ENCODE results near the gene CFTR.
"Not testable (repeated sequence)": the region's sequence is repeated elsewhere in the genome, so short reads cannot be mapped to it uniquely, and the experiment has no call there.

CFTR gene

GRCh38 chr7:117706210-117706609 is 226.4 kb downstream of the CFTR start:
- FAIRE-seq (no peak), DNase-seq (ENCODE audit: insufficient read length) (no peak)
- TF ChIP-seq TAF1 (IDR thresholded peaks at IDR 0.05; ENCODE audit: borderline replicate concordance, low read depth, low read length) = no peak

- no peak for DNase-seq (ENCODE audit: insufficient read length)
- FAIRE-seq = no peak
These were observed 227.3 kb downstream of the CFTR start for GRCh38 chr7:117707080-117707479.

GRCh38 chr7:117708173-117708572 is 228.3 kb downstream of the CFTR start:
- not testable (repeated sequence) for FAIRE-seq; DNase-seq (ENCODE audit: insufficient read length)

More at GRCh38 chr7:117707080-117707479, 227.3 kb downstream of the CFTR start:
- TF ChIP-seq POLR2AphosphoS5 (IDR thresholded peaks at IDR 0.05; ENCODE audit: low read depth, low read length) (no peak), POLR2A (IDR thresholded peaks at IDR 0.05; ENCODE audit: low read depth, low read length) (no peak), TAF1 (IDR thresholded peaks at IDR 0.05; ENCODE audit: borderline replicate concordance, low read depth, low read length) (no peak)

GRCh38 chr7:117711556-117711955 is 231.7 kb downstream of the CFTR start:
- no peak for FAIRE-seq
- TF ChIP-seq TAF1 (IDR thresholded peaks at IDR 0.05; ENCODE audit: borderline replicate concordance, low read depth, low read length) = no peak
- no peak for TF ChIP-seq POLR2AphosphoS5 (IDR thresholded peaks at IDR 0.05; ENCODE audit: low read depth, low read length)
- no peak for TF ChIP-seq POLR2A (IDR thresholded peaks at IDR 0.05; ENCODE audit: low read depth, low read length)
- DNase-seq (ENCODE audit: insufficient read length) = no peak

GRCh38 chr7:117715784-117716445 is 236.1 kb downstream of the CFTR start:
- TF ChIP-seq POLR2AphosphoS5 (IDR thresholded peaks at IDR 0.05; ENCODE audit: low read depth, low read length) (no peak), TAF1 (IDR thresholded peaks at IDR 0.05; ENCODE audit: borderline replicate concordance, low read depth, low read length) (no peak), POLR2A (IDR thresholded peaks at IDR 0.05; ENCODE audit: low read depth, low read length) (no peak)
- peak; percentile 16 for DNase-seq (ENCODE audit: insufficient read length)
- peak; percentile 81 for FAIRE-seq

GRCh38 chr7:117716707-117717299 is 237.0 kb downstream of the CFTR start:
- FAIRE-seq (no peak), DNase-seq (ENCODE audit: insufficient read length) (no peak)
- TF ChIP-seq POLR2AphosphoS5 (IDR thresholded peaks at IDR 0.05; ENCODE audit: low read depth, low read length) = no peak
- TF ChIP-seq POLR2A (IDR thresholded peaks at IDR 0.05; ENCODE audit: low read depth, low read length) = no peak
- no peak for TF ChIP-seq TAF1 (IDR thresholded peaks at IDR 0.05; ENCODE audit: borderline replicate concordance, low read depth, low read length)

GRCh38 chr7:117717357-117717756 is 237.5 kb downstream of the CFTR start:
- no peak for FAIRE-seq
- TF ChIP-seq POLR2A (IDR thresholded peaks at IDR 0.05; ENCODE audit: low read depth, low read length) = no peak
- TF ChIP-seq TAF1 (IDR thresholded peaks at IDR 0.05; ENCODE audit: borderline replicate concordance, low read depth, low read length) = no peak
- no peak for TF ChIP-seq POLR2AphosphoS5 (IDR thresholded peaks at IDR 0.05; ENCODE audit: low read depth, low read length)
- DNase-seq (ENCODE audit: insufficient read length) = no peak
